NB4 (cell line): Measurements from ENCODE around the gene NELL2.

Experiments used
- CTCF ChIP-seq: IDR thresholded peaks from one replicate; pipeline ENCODE4 v1.5.1; 2012; ENCODE audit warnings: low read depth, low read length
- MAX ChIP-seq: IDR thresholded peaks from 2 replicates; pipeline ENCODE4 v1.6.1; 2011; ENCODE audit warnings: low read depth, low read length
- MYC ChIP-seq: IDR thresholded peaks from 2 replicates; pipeline ENCODE4 v1.6.1; 2011; ENCODE audit warnings: low read depth, low read length
- POLR2A ChIP-seq: IDR thresholded peaks from 2 replicates; pipeline ENCODE4 v1.6.1; 2011; ENCODE audit warnings: mild to moderate bottlenecking; ENCODE audit not compliant: insufficient read length; ENCODE audit errors: extremely low read depth

- TF ChIP-seq CTCF (no peak), POLR2A (no peak), MAX (no peak), MYC (no peak)
These were observed 235.5 kb downstream of the NELL2 start for GRCh38 chr12:44640427-44641190.
